Smooth muscle cell (in vitro differentiated cells): ENCODE data around the gene SRGAP3. TPM values are rescaled to one million over a fixed set of nuclear protein-coding genes. Genes with fewer than 3 reads are reported as not detected.
A peak's percentile ranks its signal among the peaks of the same experiment; 100 is the strongest.

Experiments
- DNase-seq: peaks from one replicate; lab custom pipeline; 2025; ENCODE audit not compliant: unreplicated experiment; lab: John Stamatoyannopoulos, UW
- H2AFZ ChIP-seq: fragments of 200-600 bp; sonication (generic); 2 replicates; pipeline ENCODE4 v1.6.0; 2016; ENCODE audit warnings: antibody characterized with exemption, low read depth, mild to moderate bottlenecking
- H3F3A ChIP-seq: fragments of 200-600 bp; sonication (generic); 2 replicates; pipeline ENCODE4 v1.6.0; 2017; ENCODE audit warnings: antibody characterized with exemption, low read depth
- H3K27ac ChIP-seq: fragments of 200-600 bp; sonication (generic); 2 replicates; pipeline ENCODE4 v1.5.1; 2016; ENCODE audit warnings: low read depth, mild to moderate bottlenecking
- H3K27me3 ChIP-seq: fragments of 200-600 bp; sonication (generic); 2 replicates; pipeline ENCODE4 v1.6.1; 2016; ENCODE audit warnings: low read depth, mild to moderate bottlenecking
- H3K36me3 ChIP-seq: fragments of 200-600 bp; sonication (generic); 2 replicates; pipeline ENCODE4 v1.5.1; 2016; ENCODE audit warnings: low read depth
- H3K4me1 ChIP-seq: fragments of 200-600 bp; sonication (generic); 2 replicates; pipeline ENCODE4 v1.5.1; 2016; ENCODE audit warnings: low read depth
- H3K4me2 ChIP-seq: fragments of 200-600 bp; sonication (generic); 2 replicates; pipeline ENCODE4 v1.6.0; 2016; ENCODE audit warnings: mild to moderate bottlenecking
- H3K4me3 ChIP-seq: fragments of 200-600 bp; sonication (generic); 2 replicates; pipeline ENCODE4 v1.5.1; 2016; ENCODE audit warnings: mild to moderate bottlenecking
- H3K79me2 ChIP-seq: fragments of 200-600 bp; sonication (generic); 2 replicates; pipeline ENCODE4 v1.6.0; 2016; ENCODE audit warnings: low read depth, mild to moderate bottlenecking
- H3K9ac ChIP-seq: fragments of 200-600 bp; sonication (generic); 2 replicates; pipeline ENCODE4 v1.6.0; 2016; ENCODE audit warnings: low read depth
- H3K9me3 ChIP-seq: fragments of 200-600 bp; sonication (generic); replicated peaks from 2 replicates; pipeline ENCODE4 v1.5.1; 2016; ENCODE audit warnings: low read depth
- H4K20me1 ChIP-seq: fragments of 200-600 bp; sonication (generic); 2 replicates; pipeline ENCODE4 v1.6.0; 2016; ENCODE audit warnings: low read depth
- WGBS: methylation state at CpG from one replicate; pipeline ENCODE4 v1.1.7; 2016; ENCODE audit warnings: low lambda C conversion rate; 5-methylcytosine and 5-hydroxymethylcytosine counted together
- polyA plus RNA-seq: library from polyadenylated mRNA; unstranded; fragments of >200 nt; fragmentation: Nextera tagmentation; extraction: Ambion mirVana; gene quantifications from 2 replicates; pipeline ENCODE4 v1.2.1, GENCODE V29; 2016
- total RNA-seq: library from RNA; depleted of rRNA; stranded (reverse); fragments of >200 nt; gene quantifications from 2 replicates; pipeline ENCODE4 v1.2.3, GENCODE V29; 2014
- TF ChIP-seq, protein P1 (sequence below): fragments of 200-600 bp; sonication (generic); IDR thresholded peaks from 2 replicates; pipeline ENCODE4 v1.5.1; 2017; ENCODE audit warnings: borderline replicate concordance, mild to moderate bottlenecking, antibody characterized with exemption; ENCODE audit not compliant: insufficient read depth, poor library complexity, severe bottlenecking

SRGAP3 gene
- total and polyA plus RNA-seq, 2 experiments from 2014 or later = 1.5 to 3.1 TPM

- Histone ChIP-seq H3K4me2 (no peak overlapping the region), H3K27ac (no peak overlapping the region), H3K27me3 (no peaks in the 10 kb centered on the region), H3K36me3 (no peaks in the 10 kb centered on the region), H3K79me2 (no peaks in the 10 kb centered on the region), H3K9me3 (no peaks in the 10 kb centered on the region), H3K4me3 (no peak overlapping the region), H3K4me1 (no peaks in the 10 kb centered on the region), H3F3A (no peaks in the 10 kb centered on the region), H3K9ac (no peak overlapping the region), H4K20me1 (no peaks in the 10 kb centered on the region), H2AFZ (no peak overlapping the region)
- peak; percentile 14 for DNase-seq
- 84% methylated on average over 5 of the region's 5 CpGs for WGBS
- TF ChIP-seq, protein P1, sequence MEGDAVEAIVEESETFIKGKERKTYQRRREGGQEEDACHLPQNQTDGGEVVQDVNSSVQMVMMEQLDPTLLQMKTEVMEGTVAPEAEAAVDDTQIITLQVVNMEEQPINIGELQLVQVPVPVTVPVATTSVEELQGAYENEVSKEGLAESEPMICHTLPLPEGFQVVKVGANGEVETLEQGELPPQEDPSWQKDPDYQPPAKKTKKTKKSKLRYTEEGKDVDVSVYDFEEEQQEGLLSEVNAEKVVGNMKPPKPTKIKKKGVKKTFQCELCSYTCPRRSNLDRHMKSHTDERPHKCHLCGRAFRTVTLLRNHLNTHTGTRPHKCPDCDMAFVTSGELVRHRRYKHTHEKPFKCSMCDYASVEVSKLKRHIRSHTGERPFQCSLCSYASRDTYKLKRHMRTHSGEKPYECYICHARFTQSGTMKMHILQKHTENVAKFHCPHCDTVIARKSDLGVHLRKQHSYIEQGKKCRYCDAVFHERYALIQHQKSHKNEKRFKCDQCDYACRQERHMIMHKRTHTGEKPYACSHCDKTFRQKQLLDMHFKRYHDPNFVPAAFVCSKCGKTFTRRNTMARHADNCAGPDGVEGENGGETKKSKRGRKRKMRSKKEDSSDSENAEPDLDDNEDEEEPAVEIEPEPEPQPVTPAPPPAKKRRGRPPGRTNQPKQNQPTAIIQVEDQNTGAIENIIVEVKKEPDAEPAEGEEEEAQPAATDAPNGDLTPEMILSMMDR = no peak
Measured at GRCh38 chr3:9028134-9028533, 221.3 kb downstream of the SRGAP3 start.

- Histone ChIP-seq H3F3A (no peaks in the 10 kb centered on the region), H3K9ac (no peak overlapping the region), H3K4me3 (no peak overlapping the region), H3K9me3 (no peaks in the 10 kb centered on the region), H3K79me2 (no peaks in the 10 kb centered on the region), H2AFZ (no peak overlapping the region), H4K20me1 (no peaks in the 10 kb centered on the region), H3K4me1 (peaks cover 14% of the 10 kb centered on the region), H3K4me2 (no peak overlapping the region), H3K27ac (no peak overlapping the region), H3K27me3 (no peaks in the 10 kb centered on the region), H3K36me3 (no peaks in the 10 kb centered on the region)
- WGBS = 89% methylated on average over 7 of the region's 7 CpGs
- no peak for DNase-seq
- TF ChIP-seq, protein P1 = no peak
Measured at GRCh38 chr3:9026320-9027045, 223.0 kb downstream of the SRGAP3 start.

DNA sequence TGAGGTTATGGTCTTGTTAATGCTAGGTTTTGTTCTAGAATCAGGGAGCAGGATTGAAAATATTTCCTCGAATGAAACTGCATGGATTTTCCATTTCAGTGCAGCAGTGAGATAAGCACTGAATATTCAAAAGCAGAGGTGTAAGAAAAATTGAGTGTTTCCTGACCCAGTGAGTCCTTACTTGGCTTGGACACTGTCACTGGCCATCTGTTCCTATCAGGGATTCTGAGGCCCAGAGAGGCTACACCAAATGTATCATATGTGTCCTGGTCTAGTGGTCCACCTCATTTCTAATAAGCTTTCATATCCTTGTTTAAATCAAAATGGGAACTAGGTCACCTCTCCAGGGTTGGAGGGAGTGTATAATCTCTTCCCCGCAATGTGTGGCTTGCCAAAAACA, 225.1 kb downstream of the SRGAP3 start:
- no peak overlapping the region for H3K9ac ChIP-seq
- no peak overlapping the region for H2AFZ ChIP-seq
- H3F3A ChIP-seq = no peaks in the 10 kb centered on the region
- no peaks in the 10 kb centered on the region for H3K79me2 ChIP-seq
- H3K9me3 ChIP-seq = no peaks in the 10 kb centered on the region
- no peaks in the 10 kb centered on the region for H3K27me3 ChIP-seq
- WGBS = 91% methylated on average over 2 of the region's 2 CpGs
- H3K4me1 ChIP-seq = peaks cover 27% of the 10 kb centered on the region
- no peak for DNase-seq
- H3K4me2 ChIP-seq = no peak overlapping the region
- H3K4me3 ChIP-seq = no peak overlapping the region
- H3K36me3 ChIP-seq = no peaks in the 10 kb centered on the region
- H3K27ac ChIP-seq = no peak overlapping the region
- H4K20me1 ChIP-seq = no peaks in the 10 kb centered on the region
- TF ChIP-seq, protein P1 = no peak

DNA sequence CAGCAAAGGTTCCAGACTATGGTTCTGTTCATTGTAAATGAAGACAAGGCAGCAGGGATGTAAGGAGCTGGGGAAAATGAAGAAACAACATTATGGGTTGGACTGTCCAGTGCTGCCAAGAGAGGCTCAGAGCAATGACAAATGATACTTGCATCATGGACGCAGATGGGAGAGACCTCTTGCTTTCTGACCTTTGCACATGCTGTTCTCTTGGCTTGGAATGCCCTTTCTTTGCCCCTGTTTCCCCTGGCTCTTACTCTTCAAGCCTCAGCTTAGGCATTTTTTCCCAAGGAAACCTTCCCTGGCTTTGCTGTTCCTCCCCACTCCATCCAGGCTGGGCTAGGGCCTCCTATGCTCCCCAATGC, 226.2 kb downstream of the SRGAP3 start:
- no peak for DNase-seq
- Histone ChIP-seq H3K36me3 (no peaks in the 10 kb centered on the region), H3K4me2 (no peak overlapping the region), H3K4me3 (no peak overlapping the region), H3F3A (no peaks in the 10 kb centered on the region), H3K9me3 (no peaks in the 10 kb centered on the region), H3K9ac (no peak overlapping the region), H3K27me3 (peaks cover under 1% of the 10 kb centered on the region), H4K20me1 (no peaks in the 10 kb centered on the region), H2AFZ (no peak overlapping the region), H3K79me2 (no peaks in the 10 kb centered on the region), H3K27ac (no peak overlapping the region), H3K4me1 (peaks cover 28% of the 10 kb centered on the region)
- TF ChIP-seq, protein P1 = no peak
- WGBS = 93% methylated on average over 1 of the region's 1 CpG
